Kidney tubule cell (primary cell): Measurements from ENCODE around the gene CCDC148.
"Not testable (repeated sequence)": the region's sequence is repeated elsewhere in the genome, so short reads cannot be mapped to it uniquely, and the experiment has no call there.

ENCODE experiments used
- DNase-seq: peaks from one replicate; pipeline ENCODE4 v3.0.0-alpha.2; 2018; ENCODE audit warnings: low spot score

The CCDC148 gene

GRCh38 chr2:158482594-158482993, 26.0 kb upstream of the CCDC148 start:
- peak; percentile 83 for DNase-seq

GRCh38 chr2:158481116-158481515, 24.6 kb upstream of the CCDC148 start:
- no peak for DNase-seq

GRCh38 chr2:158478816-158479215, 22.3 kb upstream of the CCDC148 start:
- DNase-seq: no peak

GRCh38 chr2:158478237-158478636, 21.7 kb upstream of the CCDC148 start:
- no peak for DNase-seq

- no peak for DNase-seq
These were observed 20.6 kb upstream of the CCDC148 start for GRCh38 chr2:158477202-158477601.

GRCh38 chr2:158474526-158475011, 18.0 kb upstream of the CCDC148 start:
- DNase-seq: not testable (repeated sequence)

- DNase-seq: no peak
These were observed 17.3 kb upstream of the CCDC148 start for GRCh38 chr2:158473719-158474392.

GRCh38 chr2:158473300-158473699, 16.7 kb upstream of the CCDC148 start:
- DNase-seq: not testable (repeated sequence)

- not testable (repeated sequence) for DNase-seq
These were observed 16.3 kb upstream of the CCDC148 start for GRCh38 chr2:158472829-158473228.

GRCh38 chr2:158467248-158467647, 10.7 kb upstream of the CCDC148 start:
- no peak for DNase-seq

GRCh38 chr2:158464426-158465281, 8.1 kb upstream of the CCDC148 start:
- DNase-seq: peak; percentile 32

- peak; percentile 40 for DNase-seq
These were observed 7.0 kb upstream of the CCDC148 start for GRCh38 chr2:158463496-158464095.

- DNase-seq: peak; percentile 33
These were observed 4.2 kb upstream of the CCDC148 start for GRCh38 chr2:158460632-158461297.

- peak; percentile 20 for DNase-seq
These were observed 2.8 kb upstream of the CCDC148 start for GRCh38 chr2:158459161-158460003.

- DNase-seq: no peak
These were observed 2.0 kb upstream of the CCDC148 start for GRCh38 chr2:158458617-158458920.

GRCh38 chr2:158457826-158458616, 1.5 kb upstream of the CCDC148 start:
- DNase-seq: peak; percentile 95

- DNase-seq: peak; percentile 74
These were observed 706 bp upstream of the CCDC148 start for GRCh38 chr2:158457092-158457825.

GRCh38 chr2:158443606-158444005, 12.9 kb downstream of the CCDC148 start:
- DNase-seq: peak; percentile 45

GRCh38 chr2:158439062-158439461, 17.5 kb downstream of the CCDC148 start:
- not testable (repeated sequence) for DNase-seq

GRCh38 chr2:158433716-158434115, 22.8 kb downstream of the CCDC148 start:
- DNase-seq: not testable (repeated sequence)
